CD4-positive, alpha-beta T cell (primary cell): Measurements from ENCODE around the gene TYROBP. TPM values are rescaled to one million over a fixed set of nuclear protein-coding genes. Genes with fewer than 3 reads are reported as not detected.

ENCODE experiments used
- ATAC-seq: fragments of 200-7000 bp; cut with Tn5 transposase; one replicate; pipeline ENCODE4 v1.10.0; 2022; ENCODE audit warnings: mild to moderate bottlenecking; ENCODE audit not compliant: poor library complexity
- CTCF ChIA-PET: fragments of 350-600 bp; sonication (Branson Sonifier 250); formaldehyde crosslinking; loops from one replicate; lab custom pipeline; 2021; ENCODE audit warnings: antibody characterized with exemption, inconsistent platforms; lab: Charles Lee
- POLR2A ChIA-PET: fragments of 350-600 bp; sonication (Branson Sonifier 250); formaldehyde crosslinking; loops from one replicate; lab custom pipeline; 2021; ENCODE audit warnings: antibody characterized with exemption, inconsistent platforms; lab: Charles Lee
- DNase-seq, 14 experiments: peaks; one replicate each; pipeline ENCODE4 v3.0.0-alpha.2; 2013 to 2020; ENCODE audit warnings: mixed read lengths in 2 of 14
- H3K27ac ChIP-seq, 2 donors: one replicate each; pipeline versions ENCODE4 v1.5.1 to v1.7.0; 2013; ENCODE audit warnings: low read length in 2 of 2, low read depth in 1 of 2, mild to moderate bottlenecking in 1 of 2
- H3K27me3 ChIP-seq, 2 experiments: 1 replicate in 1 of 2; 2 replicates in 1 of 2; pipeline versions ENCODE4 v1.6.1 to v1.7.0; 2013; ENCODE audit warnings: low read length in 2 of 2, control low read depth in 1 of 2, mild to moderate bottlenecking in 1 of 2, moderate library complexity in 1 of 2; ENCODE audit not compliant: insufficient read depth in 2 of 2, control insufficient read depth in 1 of 2
- H3K36me3 ChIP-seq: one replicate; pipeline ENCODE4 v1.6.1; 2013; ENCODE audit warnings: low read length, control low read depth; ENCODE audit not compliant: insufficient read depth
- H3K4me1 ChIP-seq: one replicate; pipeline ENCODE4 v1.6.1; 2013; ENCODE audit warnings: low read length, control low read depth; ENCODE audit not compliant: insufficient read depth
- H3K4me3 ChIP-seq: one replicate; pipeline ENCODE4 v1.5.1; 2013; ENCODE audit warnings: mild to moderate bottlenecking, low read length, moderate library complexity
- H3K9me3 ChIP-seq, 2 experiments: 1 replicate in 1 of 2; 2 replicates in 1 of 2; pipeline versions ENCODE4 v1.6.1 to v1.7.0; 2013; ENCODE audit warnings: low read length in 2 of 2, mild to moderate bottlenecking in 2 of 2, control low read depth in 1 of 2, moderate library complexity in 1 of 2; ENCODE audit not compliant: control insufficient read depth in 1 of 2, insufficient read depth in 1 of 2
- H3K27ac Mint-ChIP-seq: one replicate; pipeline ENCODE4 v1.8.0; 2020; ENCODE audit warnings: mixed read lengths
- H3K27me3 Mint-ChIP-seq: one replicate; pipeline ENCODE4 v1.8.0; 2021; ENCODE audit warnings: mixed read lengths
- H3K36me3 Mint-ChIP-seq: one replicate; pipeline ENCODE4 v1.8.0; 2021; ENCODE audit warnings: low read depth, mixed read lengths
- H3K4me1 Mint-ChIP-seq: one replicate; pipeline ENCODE4 v1.8.0; 2021; ENCODE audit warnings: low read depth, mixed read lengths
- H3K4me3 Mint-ChIP-seq: one replicate; pipeline ENCODE4 v1.8.0; 2020; ENCODE audit warnings: mild to moderate bottlenecking, mixed read lengths
- H3K9me3 Mint-ChIP-seq: one replicate; pipeline ENCODE4 v1.8.0; 2020; ENCODE audit warnings: mixed read lengths
- intact Hi-C, 2 experiments: fragments of 100-400 bp; cut with DNase I in 1 of 2; cut with micrococcal nuclease in 1 of 2; formaldehyde crosslinking; loops; one replicate each; pipeline versions ENCODE4 v1.15.1 to v1.9.0; 2023 to 2025; cut with DNase I, micrococcal nuclease
- total RNA-seq, 174 experiments: library from RNA in 2 of 174; stranded (reverse) in 2 of 174; gene quantifications; one replicate each; pipeline ENCODE4 v1.2.3 and lab custom pipeline; 2021 to 2026
- TF ChIP-seq, protein P1 (sequence below): fragments of 200-600 bp; IDR thresholded peaks from one replicate; pipeline ENCODE4 v1.8.0; 2022; ENCODE audit warnings: antibody characterized with exemption, mild to moderate bottlenecking

The TYROBP gene
- total RNA-seq, 2 experiments from 2014 or later, result 6.0 to 7.6 TPM

DNA sequence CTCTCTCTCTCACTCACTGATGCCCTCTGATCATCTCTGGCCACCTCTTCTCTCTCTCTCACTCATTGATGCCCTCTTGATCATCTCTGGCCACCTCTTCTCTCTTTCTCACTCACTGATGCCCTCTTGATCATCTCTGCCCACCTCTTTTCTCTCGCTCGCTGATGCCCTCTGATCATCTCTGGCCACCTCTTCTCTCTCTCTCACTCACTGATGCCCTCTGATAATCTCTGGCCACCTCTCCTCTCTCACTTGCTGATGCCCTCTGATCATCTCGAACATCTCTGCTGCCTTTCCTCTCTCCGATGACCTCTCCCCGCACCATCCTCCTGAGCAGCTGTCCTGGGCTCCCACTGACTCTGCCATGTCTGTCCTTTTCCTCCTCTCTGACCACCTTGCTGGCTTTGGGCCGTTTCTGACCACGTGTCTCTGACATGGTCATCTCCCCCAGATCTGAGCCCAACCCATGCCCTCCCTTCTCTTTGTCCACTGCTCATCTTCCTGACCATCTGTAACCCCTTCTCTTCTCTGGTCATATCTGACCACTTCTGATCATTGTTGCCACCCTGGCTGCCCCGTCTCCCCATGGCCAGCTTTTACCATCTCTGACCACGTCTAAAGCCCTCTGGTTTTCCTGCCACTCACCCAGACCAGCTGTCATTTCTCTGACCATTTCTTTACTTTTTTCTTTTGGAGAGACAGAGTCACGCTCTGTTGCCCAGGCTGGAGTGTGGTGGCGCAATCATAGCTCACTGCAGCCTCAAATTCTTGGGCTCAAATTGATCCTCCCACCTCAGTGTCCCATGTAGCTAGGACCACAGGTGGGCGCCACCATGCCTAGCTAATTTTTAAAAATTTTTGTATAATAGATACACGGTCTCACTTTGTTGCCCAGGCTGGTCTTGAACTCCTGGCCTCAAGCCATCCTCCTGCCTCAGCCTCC lies 30.5 kb upstream of the TYROBP start:
- H3K27ac Mint-ChIP-seq, result peak overlapping the region; percentile 9
- no peaks in the 10 kb centered on the region for H3K9me3 Mint-ChIP-seq
- Histone ChIP-seq H3K27me3 (no peaks in the 10 kb centered on the region), H3K9me3 (no peaks in the 10 kb centered on the region), H3K4me3 (peak overlapping the region; percentile 74), H3K4me1 (peaks cover 39% of the 10 kb centered on the region), H3K36me3 (peaks cover 14% of the 10 kb centered on the region), H3K27ac (no peak overlapping the region)
- no peaks in the 10 kb centered on the region for H3K27me3 Mint-ChIP-seq
- DNase-seq, result no peak
- TF ChIP-seq, protein P1, sequence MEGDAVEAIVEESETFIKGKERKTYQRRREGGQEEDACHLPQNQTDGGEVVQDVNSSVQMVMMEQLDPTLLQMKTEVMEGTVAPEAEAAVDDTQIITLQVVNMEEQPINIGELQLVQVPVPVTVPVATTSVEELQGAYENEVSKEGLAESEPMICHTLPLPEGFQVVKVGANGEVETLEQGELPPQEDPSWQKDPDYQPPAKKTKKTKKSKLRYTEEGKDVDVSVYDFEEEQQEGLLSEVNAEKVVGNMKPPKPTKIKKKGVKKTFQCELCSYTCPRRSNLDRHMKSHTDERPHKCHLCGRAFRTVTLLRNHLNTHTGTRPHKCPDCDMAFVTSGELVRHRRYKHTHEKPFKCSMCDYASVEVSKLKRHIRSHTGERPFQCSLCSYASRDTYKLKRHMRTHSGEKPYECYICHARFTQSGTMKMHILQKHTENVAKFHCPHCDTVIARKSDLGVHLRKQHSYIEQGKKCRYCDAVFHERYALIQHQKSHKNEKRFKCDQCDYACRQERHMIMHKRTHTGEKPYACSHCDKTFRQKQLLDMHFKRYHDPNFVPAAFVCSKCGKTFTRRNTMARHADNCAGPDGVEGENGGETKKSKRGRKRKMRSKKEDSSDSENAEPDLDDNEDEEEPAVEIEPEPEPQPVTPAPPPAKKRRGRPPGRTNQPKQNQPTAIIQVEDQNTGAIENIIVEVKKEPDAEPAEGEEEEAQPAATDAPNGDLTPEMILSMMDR, result no peak
- ChIA-PET POLR2A (interaction anchor here (1.6 kb wide), 1 partner anchor 20 kb away, joined by 5 read pairs; no protein-coding TSS in a partner anchor), CTCF (interaction anchor here (1.6 kb wide), 1 partner anchor 56 kb away, joined by 3 read pairs; no protein-coding TSS in a partner anchor)
- no peak for ATAC-seq
- H3K36me3 Mint-ChIP-seq, result peaks cover 33% of the 10 kb centered on the region
- intact Hi-C loops, result loop anchor here in 1 of 2 experiments (10.0 kb wide), 1 partner anchor 164 kb away; the partner anchor contains the start of gene ARHGAP33
- H3K4me1 Mint-ChIP-seq, result peaks cover 39% of the 10 kb centered on the region
- peak overlapping the region; percentile 90 for H3K4me3 Mint-ChIP-seq

DNA sequence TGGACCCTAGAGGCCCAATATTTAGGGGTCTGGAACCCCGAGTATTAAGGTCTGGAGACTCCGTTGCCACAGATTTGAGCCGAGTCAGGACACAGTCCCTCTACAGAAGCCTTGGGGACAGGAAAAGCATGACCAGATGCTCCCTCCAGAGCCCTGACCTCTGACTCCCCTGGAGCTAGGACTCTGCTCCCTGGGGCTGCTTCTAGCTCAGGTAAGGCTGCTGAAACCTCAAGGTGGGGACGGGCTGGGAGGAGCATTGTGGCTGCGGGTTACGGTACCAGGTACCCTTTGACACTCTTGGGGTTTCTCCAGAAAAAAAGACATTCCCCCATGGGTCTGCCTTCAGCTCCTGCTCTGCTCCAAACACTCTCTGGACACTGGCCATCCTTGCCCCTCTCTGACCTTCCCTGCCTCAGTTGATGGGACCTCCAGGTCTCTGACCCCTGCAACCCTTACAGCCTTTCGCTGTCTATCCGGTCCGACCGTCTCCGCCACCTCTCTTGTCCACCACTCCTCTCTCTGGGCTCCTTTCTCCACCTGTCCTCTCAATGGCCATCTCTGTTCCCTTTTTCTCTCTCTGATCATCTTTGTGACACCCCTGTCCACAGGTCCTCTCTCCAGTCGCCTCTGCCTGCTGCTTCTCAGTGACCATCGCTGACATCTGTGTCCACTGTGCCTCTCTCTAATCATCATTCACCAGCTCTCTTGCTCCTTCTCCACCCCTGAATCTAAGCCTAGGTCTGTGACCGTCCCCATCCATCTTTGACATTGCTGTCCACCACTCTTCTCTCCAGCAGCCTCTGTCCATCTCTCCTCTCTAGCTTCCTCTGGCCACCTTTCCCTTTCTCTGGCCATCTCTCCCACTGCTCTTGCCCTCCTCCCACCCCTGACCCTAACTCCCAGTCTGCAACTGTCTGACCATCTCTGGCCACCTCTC lies 29.5 kb upstream of the TYROBP start:
- Histone ChIP-seq H3K27ac (no peak overlapping the region), H3K4me3 (peak overlapping the region; percentile 74), H3K36me3 (peaks cover 14% of the 10 kb centered on the region), H3K9me3 (no peaks in the 10 kb centered on the region), H3K27me3 (no peaks in the 10 kb centered on the region), H3K4me1 (peaks cover 39% of the 10 kb centered on the region)
- Mint-ChIP-seq H3K27ac (peak overlapping the region; percentile 9), H3K4me3 (peak overlapping the region; percentile 90), H3K9me3 (no peaks in the 10 kb centered on the region), H3K36me3 (peaks cover 26% of the 10 kb centered on the region), H3K27me3 (no peaks in the 10 kb centered on the region), H3K4me1 (peaks cover 39% of the 10 kb centered on the region)
- POLR2A ChIA-PET, result interaction anchor here (0.6 to 1.6 kb wide), 5 partner anchors 9 to 1842 kb away, joined by 3 to 5 read pairs (median 3); no protein-coding TSS in a partner anchor
- intact Hi-C loops, result loop anchor here in 1 of 2 experiments (10.0 kb wide), 1 partner anchor 163 kb away; the partner anchor contains the start of gene ARHGAP33
- CTCF ChIA-PET, result interaction anchor here (0.9 to 1.6 kb wide), 2 partner anchors 21 to 55 kb away, joined by 3 to 6 read pairs; no protein-coding TSS in a partner anchor
- ATAC-seq (peak; percentile 43), DNase-seq (peak in 1 of 14 experiments; percentile 22)
- TF ChIP-seq, protein P1, result no peak
